Measurements from ENCODE around the gene HMCN1. TPM values are rescaled to one million over a fixed set of nuclear protein-coding genes. Genes with fewer than 3 reads are reported as not detected.

Gene HMCN1
- total RNA-seq, 1 experiment from 2014 or later = 0.15 TPM

DNA sequence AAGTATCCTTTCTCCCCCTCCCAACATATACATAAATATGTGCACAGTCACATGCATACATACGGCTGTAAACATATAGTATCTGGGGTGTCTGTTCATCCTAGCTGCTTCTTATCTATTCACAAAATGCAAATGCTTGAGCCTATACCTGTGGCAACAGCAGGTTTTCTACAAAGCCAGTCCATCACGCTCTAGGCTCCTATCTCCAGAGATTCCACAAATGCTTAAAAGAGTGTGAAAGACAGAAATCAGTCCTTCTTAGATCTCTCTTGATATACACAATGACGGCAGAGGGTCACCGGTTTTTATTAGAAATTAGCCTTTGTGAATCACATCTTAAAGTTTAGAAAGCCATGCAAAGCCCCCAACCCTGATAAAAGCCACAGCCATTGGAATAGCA lies 501.5 kb downstream of the HMCN1 start:
- no peak for DNase-seq (ENCODE audit: low spot score)

DNA sequence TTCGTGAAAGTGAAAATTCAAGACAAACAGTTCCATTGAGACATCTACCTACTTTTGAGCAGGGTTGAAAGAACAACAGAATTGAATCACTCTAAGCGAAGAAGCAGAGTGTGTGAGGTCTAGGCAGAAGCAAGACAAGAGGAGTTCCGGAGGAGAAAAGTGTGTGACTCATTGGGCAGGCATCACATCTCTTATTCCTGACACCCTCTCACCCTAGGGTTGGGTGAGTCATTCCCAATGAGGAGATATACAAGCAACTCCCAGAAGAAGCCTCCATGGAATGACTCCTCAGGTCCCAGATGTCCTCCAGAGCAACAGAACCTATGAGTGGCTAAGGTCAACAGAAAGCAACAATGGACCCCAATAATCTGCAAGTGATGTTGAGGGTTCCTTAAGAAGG lies 502.7 kb downstream of the HMCN1 start:
- no peak for DNase-seq (ENCODE audit: low spot score)

DNA sequence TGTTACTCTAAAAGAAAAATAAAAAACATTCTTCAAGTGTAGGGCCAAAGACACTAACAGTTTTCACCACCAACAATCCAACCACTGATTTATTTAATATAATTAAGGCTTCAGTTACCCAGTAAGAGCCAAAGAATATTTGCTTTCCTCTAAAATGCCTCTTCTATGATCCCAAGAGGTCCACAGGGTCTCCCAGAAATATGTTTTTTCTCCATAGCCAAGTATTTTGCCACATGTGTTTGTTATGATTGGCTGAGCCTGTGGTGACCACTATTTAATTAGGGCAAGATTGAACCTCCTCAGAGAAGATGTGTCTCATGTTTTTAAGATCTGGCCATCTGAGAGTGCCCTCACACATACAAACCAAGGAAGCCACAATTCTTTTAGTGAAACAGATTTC lies 505.0 kb downstream of the HMCN1 start:
- no peak for DNase-seq (ENCODE audit: low spot score)

DNA sequence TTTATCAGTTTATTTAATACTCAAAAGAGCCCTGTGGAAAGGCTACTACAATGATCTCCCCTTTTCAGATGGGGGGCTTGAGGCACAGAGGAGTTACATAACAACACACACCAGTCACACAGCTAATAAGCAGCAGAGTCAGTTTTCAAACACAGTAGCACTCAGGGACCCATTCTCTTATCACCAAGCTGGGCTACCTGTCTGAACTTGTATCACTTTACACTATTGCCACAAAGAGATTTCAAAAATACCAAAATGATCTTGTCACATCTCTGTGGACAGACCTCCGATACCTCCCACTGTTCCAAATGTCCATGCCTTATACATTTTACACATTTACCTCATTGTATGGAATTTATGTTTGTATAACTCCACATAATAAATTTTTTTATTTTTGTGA lies 506.2 kb downstream of the HMCN1 start:
- no peak for DNase-seq (ENCODE audit: low spot score)

All from HT-29 (cell line).